HCT116 (cell line): ENCODE results near the gene EPDR1. TPM values are rescaled to one million over a fixed set of nuclear protein-coding genes. Genes with fewer than 3 reads are reported as not detected.

Experiments used
- ATAC-seq: fragments of 200-7000 bp; cut with Tn5 transposase; 2 replicates; pipeline ENCODE4 v1.9.1; 2020; ENCODE audit warnings: mild to moderate bottlenecking, moderate library complexity
- BruUV-seq: library from RNA; stranded (reverse); fragments of 400-500 nt; replicated peaks from 2 replicates; lab custom pipeline; 2021; lab: Mats Ljungman, UMichigan
- CTCF ChIA-PET: fragments of 300-600 bp; sonication (Branson Sonifier 250); formaldehyde crosslinking; loops from one replicate; lab custom pipeline; 2021; ENCODE audit warnings: antibody characterized with exemption; lab: Charles Lee
- POLR2A ChIA-PET: fragments of 300-600, 350-600 bp; sonication (Branson Sonifier 250); formaldehyde crosslinking; loops from one replicate; lab custom pipeline; 2021; ENCODE audit warnings: antibody characterized with exemption; lab: Charles Lee
- RAD21 ChIA-PET, 2 experiments: fragments of 300-600 bp; sonication (Branson Sonifier 250); formaldehyde crosslinking; loops; one replicate each; lab custom pipeline; 2023; ENCODE audit warnings: low total read pairs in 2 of 2; ENCODE audit not compliant: uncharacterized antibody in 2 of 2, unreplicated experiment in 2 of 2, low non-redundant PET in 1 of 2; lab: Charles Lee
- DNase-seq: peaks from one replicate; pipeline ENCODE4 v3.0.0-alpha.2; 2010; ENCODE audit warnings: low read depth, low spot score
- H2AFZ ChIP-seq: fragments of 200-600 bp; shearing (Covaris generic), sonication (generic); 2 replicates; pipeline ENCODE4 v1.6.1; 2017; ENCODE audit warnings: low read depth, mixed run types, mixed read lengths, antibody characterized with exemption, low read length; ENCODE audit not compliant: poor library complexity, severe bottlenecking
- H3K27ac ChIP-seq: 2 replicates; pipeline ENCODE4 v1.5.1; 2012; ENCODE audit warnings: low read depth, low read length
- H3K27me3 ChIP-seq: fragments of 200-600 bp; sonication (generic); 2 replicates; pipeline ENCODE4 v1.6.1; 2016; ENCODE audit warnings: mixed run types, low read length, mixed read lengths; ENCODE audit not compliant: insufficient read depth
- H3K36me3 ChIP-seq, 2 experiments: fragments of 200-500 bp in 1 of 2; fragments of 200-600 bp in 1 of 2; sonication (Bioruptor generic) in 1 of 2; sonication (generic) in 1 of 2; 2 replicates each; pipeline versions ENCODE4 v1.5.1 to v1.6.1; 2014 to 2016; ENCODE audit warnings: low read length in 2 of 2, inconsistent platforms in 1 of 2, mixed read lengths in 1 of 2, mixed run types in 1 of 2; ENCODE audit not compliant: insufficient read depth in 2 of 2, control insufficient read depth in 1 of 2
- H3K4me1 ChIP-seq, 2 experiments: fragments of 200-600 bp in 1 of 2; sonication (generic) in 1 of 2; 2 replicates each; pipeline versions ENCODE4 v1.5.1 to v1.6.1; 2012 to 2017; ENCODE audit warnings: low read length in 2 of 2, inconsistent platforms in 1 of 2, mild to moderate bottlenecking in 1 of 2, mixed read lengths in 1 of 2, mixed run types in 1 of 2, moderate library complexity in 1 of 2; ENCODE audit not compliant: insufficient read depth in 2 of 2, control insufficient read depth in 1 of 2
- H3K4me2 ChIP-seq: fragments of 200-600 bp; sonication (generic); 2 replicates; pipeline ENCODE4 v1.6.1; 2017; ENCODE audit warnings: mixed run types, low read length, mixed read lengths
- H3K4me3 ChIP-seq, 2 experiments: fragments of 200-600 bp in 1 of 2; sonication (generic) in 1 of 2; replicated peaks in 1 of 2; 2 replicates each; pipeline ENCODE4 v1.5.1; 2011 to 2016; ENCODE audit warnings: low read length in 2 of 2, control low read depth in 1 of 2, low read depth in 1 of 2, mild to moderate bottlenecking in 1 of 2, mixed read lengths in 1 of 2, mixed run types in 1 of 2
- H3K79me2 ChIP-seq: fragments of 200-600 bp; sonication (generic); 2 replicates; pipeline ENCODE4 v1.6.1; 2017; ENCODE audit warnings: mild to moderate bottlenecking, mixed run types, low read length, moderate library complexity, mixed read lengths; ENCODE audit not compliant: insufficient read depth
- H3K9ac ChIP-seq: fragments of 200-600 bp; sonication (generic); 2 replicates; pipeline ENCODE4 v1.6.1; 2016; ENCODE audit warnings: low read length, mixed read lengths
- H3K9me2 ChIP-seq: fragments of 200-600 bp; sonication (generic), shearing (Covaris generic); 2 replicates; pipeline ENCODE4 v1.6.1; 2017; ENCODE audit warnings: mixed run types, mild to moderate bottlenecking, moderate library complexity; ENCODE audit not compliant: insufficient read depth
- H3K9me3 ChIP-seq, 2 experiments: fragments of 200-500 bp in 1 of 2; fragments of 200-600 bp in 1 of 2; sonication (Bioruptor generic) in 1 of 2; sonication (generic) in 1 of 2; 2 replicates each; pipeline ENCODE4 v1.6.1; 2014 to 2017; ENCODE audit warnings: low read length in 2 of 2, mixed read lengths in 2 of 2, inconsistent platforms in 1 of 2, low read depth in 1 of 2, mild to moderate bottlenecking in 1 of 2, mixed run types in 1 of 2, moderate library complexity in 1 of 2; ENCODE audit not compliant: control insufficient read depth in 1 of 2, insufficient read depth in 1 of 2
- H4K20me1 ChIP-seq: fragments of 200-600 bp; sonication (generic), shearing (Covaris generic); 2 replicates; pipeline ENCODE4 v1.6.1; 2017; ENCODE audit warnings: mixed run types, mild to moderate bottlenecking, moderate library complexity; ENCODE audit not compliant: insufficient read depth
- ATF3 ChIP-seq: IDR thresholded peaks from 2 replicates; pipeline ENCODE4 v1.6.1; 2012
- CBX3 ChIP-seq: IDR thresholded peaks from 2 replicates; pipeline ENCODE4 v1.6.1; 2012; ENCODE audit warnings: low read depth
- CEBPB ChIP-seq: IDR thresholded peaks from 2 replicates; pipeline ENCODE4 v1.6.1; 2012; ENCODE audit warnings: low read depth
- EGR1 ChIP-seq: IDR thresholded peaks from 2 replicates; pipeline ENCODE4 v1.6.1; 2012; ENCODE audit warnings: low read depth
- EZH2 ChIP-seq: fragments of 200-600 bp; sonication (generic); IDR thresholded peaks from 2 replicates; pipeline ENCODE4 v1.6.1; 2017; ENCODE audit warnings: antibody characterized with exemption, mixed run types
- FOSL1 ChIP-seq: IDR thresholded peaks from 2 replicates; pipeline ENCODE4 v1.6.1; 2012; ENCODE audit warnings: low read depth
- MAX ChIP-seq: IDR thresholded peaks from 2 replicates; pipeline ENCODE4 v1.6.1; 2012
- POLR2AphosphoS5 ChIP-seq: IDR thresholded peaks from 2 replicates; pipeline ENCODE4 v1.6.1; 2011; ENCODE audit warnings: mild to moderate bottlenecking, low read depth, low read length, moderate library complexity
- REST ChIP-seq: IDR thresholded peaks from 2 replicates; pipeline ENCODE4 v1.6.1; 2012; ENCODE audit warnings: low read depth
- SIN3A ChIP-seq: IDR thresholded peaks from 2 replicates; pipeline ENCODE4 v1.6.1; 2012; ENCODE audit warnings: low read depth
- SP1 ChIP-seq: IDR thresholded peaks from 2 replicates; pipeline ENCODE4 v1.6.1; 2012; ENCODE audit warnings: low read depth
- SRF ChIP-seq: IDR thresholded peaks from 2 replicates; pipeline ENCODE4 v1.6.1; 2012; ENCODE audit warnings: low read depth
- intact Hi-C: fragments of 100-400 bp; cut with micrococcal nuclease; formaldehyde crosslinking; loops from 2 replicates; pipeline ENCODE4 v1.10.0; 2022
- total RNA-seq: library from RNA; stranded (reverse); gene quantifications from one replicate; pipeline ENCODE4 v1.2.1, GENCODE V29; 2021; ENCODE audit not compliant: unreplicated experiment

EPDR1 gene
- total RNA-seq, 1 experiment from 2014 or later = 8.0 TPM

GRCh38 chr7:37893359-37893758 is 27.1 kb upstream of the EPDR1 start:
- Histone ChIP-seq H3K9ac (no peak overlapping the region), H3K4me2 (no peak overlapping the region), H4K20me1 (no peaks in the 10 kb centered on the region), H3K9me2 (no peaks in the 10 kb centered on the region), H3K79me2 (no peaks in the 10 kb centered on the region), H3K4me3 (no peak overlapping the region), H3K27ac (no peak overlapping the region), H3K36me3 (no peaks in the 10 kb centered on the region), H3K9me3 (no peaks in the 10 kb centered on the region), H3K27me3 (peaks cover 3% of the 10 kb centered on the region; the same call in 1 of the 2 replicates), H3K4me1 (no peaks in the 10 kb centered on the region), H2AFZ (no peak overlapping the region)
- ATAC-seq (peak; percentile 50; the same call in 1 of the 2 replicates), DNase-seq (no peak)
- intact Hi-C loops = no loop called here
- ChIA-PET POLR2A (no interaction called here), RAD21 (no interaction called here), CTCF (no interaction called here)
- no peak for TF ChIP-seq CBX3
- no peak for TF ChIP-seq MAX
- TF ChIP-seq SP1 = no peak
- no peak for TF ChIP-seq ATF3
- TF ChIP-seq SIN3A = no peak
- TF ChIP-seq REST = no peak
- TF ChIP-seq FOSL1 = no peak
- no peak for TF ChIP-seq SRF
- TF ChIP-seq EGR1 = no peak
- TF ChIP-seq POLR2AphosphoS5 = no peak
- TF ChIP-seq EZH2 = no peak
- no peak for TF ChIP-seq CEBPB
- no TSS peak for BruUV-seq
